ENCODE results near the gene C1orf50.

Gene C1orf50

DNA sequence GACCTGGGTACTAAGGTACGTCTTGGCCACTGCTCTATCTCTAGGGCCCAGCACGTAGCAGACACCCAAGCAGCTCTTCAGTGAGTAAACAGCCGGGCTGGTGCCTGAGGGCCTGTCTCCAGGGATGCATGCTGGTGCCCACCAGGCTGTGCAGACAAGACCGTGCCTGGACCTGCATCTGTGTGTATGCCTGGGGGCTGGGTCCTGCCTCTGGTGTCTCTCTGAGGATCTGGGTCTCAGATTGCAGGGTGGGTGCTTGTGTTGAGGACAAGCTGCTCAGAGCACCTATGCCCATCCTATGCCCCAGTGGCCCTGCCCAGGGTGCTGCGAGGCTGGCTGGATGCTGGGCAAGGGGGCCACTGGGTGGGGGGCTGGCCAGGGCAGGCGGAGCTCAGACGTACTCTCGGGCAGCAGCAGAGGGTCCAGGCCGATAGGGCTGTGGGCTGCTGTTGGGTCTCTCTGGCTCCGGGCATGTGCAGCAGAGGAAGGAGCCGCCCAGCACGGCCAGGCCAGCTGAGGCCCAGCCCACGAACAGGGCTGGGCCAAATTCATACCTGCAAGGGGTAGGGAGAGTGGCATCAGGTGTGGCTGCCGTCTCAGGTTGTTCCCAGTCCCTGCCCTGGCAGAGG, 31.5 kb upstream of the C1orf50 start (continued):
- TF ChIP-seq, protein P1, sequence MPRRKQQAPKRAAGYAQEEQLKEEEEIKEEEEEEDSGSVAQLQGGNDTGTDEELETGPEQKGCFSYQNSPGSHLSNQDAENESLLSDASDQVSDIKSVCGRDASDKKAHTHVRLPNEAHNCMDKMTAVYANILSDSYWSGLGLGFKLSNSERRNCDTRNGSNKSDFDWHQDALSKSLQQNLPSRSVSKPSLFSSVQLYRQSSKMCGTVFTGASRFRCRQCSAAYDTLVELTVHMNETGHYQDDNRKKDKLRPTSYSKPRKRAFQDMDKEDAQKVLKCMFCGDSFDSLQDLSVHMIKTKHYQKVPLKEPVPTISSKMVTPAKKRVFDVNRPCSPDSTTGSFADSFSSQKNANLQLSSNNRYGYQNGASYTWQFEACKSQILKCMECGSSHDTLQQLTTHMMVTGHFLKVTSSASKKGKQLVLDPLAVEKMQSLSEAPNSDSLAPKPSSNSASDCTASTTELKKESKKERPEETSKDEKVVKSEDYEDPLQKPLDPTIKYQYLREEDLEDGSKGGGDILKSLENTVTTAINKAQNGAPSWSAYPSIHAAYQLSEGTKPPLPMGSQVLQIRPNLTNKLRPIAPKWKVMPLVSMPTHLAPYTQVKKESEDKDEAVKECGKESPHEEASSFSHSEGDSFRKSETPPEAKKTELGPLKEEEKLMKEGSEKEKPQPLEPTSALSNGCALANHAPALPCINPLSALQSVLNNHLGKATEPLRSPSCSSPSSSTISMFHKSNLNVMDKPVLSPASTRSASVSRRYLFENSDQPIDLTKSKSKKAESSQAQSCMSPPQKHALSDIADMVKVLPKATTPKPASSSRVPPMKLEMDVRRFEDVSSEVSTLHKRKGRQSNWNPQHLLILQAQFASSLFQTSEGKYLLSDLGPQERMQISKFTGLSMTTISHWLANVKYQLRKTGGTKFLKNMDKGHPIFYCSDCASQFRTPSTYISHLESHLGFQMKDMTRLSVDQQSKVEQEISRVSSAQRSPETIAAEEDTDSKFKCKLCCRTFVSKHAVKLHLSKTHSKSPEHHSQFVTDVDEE (CRISPR knock-in tag; IDR thresholded peaks at IDR 0.05), result no peak
- TF ChIP-seq, protein P2, sequence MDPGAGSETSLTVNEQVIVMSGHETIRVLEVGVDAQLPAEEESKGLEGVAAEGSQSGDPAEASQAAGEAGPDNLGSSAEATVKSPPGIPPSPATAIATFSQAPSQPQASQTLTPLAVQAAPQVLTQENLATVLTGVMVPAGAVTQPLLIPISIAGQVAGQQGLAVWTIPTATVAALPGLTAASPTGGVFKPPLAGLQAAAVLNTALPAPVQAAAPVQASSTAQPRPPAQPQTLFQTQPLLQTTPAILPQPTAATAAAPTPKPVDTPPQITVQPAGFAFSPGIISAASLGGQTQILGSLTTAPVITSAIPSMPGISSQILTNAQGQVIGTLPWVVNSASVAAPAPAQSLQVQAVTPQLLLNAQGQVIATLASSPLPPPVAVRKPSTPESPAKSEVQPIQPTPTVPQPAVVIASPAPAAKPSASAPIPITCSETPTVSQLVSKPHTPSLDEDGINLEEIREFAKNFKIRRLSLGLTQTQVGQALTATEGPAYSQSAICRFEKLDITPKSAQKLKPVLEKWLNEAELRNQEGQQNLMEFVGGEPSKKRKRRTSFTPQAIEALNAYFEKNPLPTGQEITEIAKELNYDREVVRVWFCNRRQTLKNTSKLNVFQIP (CRISPR knock-in tag; IDR thresholded peaks at IDR 0.05; ENCODE audit: borderline replicate concordance, low read depth), result no peak
- TF ChIP-seq ZNF70 (CRISPR knock-in tag; IDR thresholded peaks at IDR 0.05), result no peak

DNA sequence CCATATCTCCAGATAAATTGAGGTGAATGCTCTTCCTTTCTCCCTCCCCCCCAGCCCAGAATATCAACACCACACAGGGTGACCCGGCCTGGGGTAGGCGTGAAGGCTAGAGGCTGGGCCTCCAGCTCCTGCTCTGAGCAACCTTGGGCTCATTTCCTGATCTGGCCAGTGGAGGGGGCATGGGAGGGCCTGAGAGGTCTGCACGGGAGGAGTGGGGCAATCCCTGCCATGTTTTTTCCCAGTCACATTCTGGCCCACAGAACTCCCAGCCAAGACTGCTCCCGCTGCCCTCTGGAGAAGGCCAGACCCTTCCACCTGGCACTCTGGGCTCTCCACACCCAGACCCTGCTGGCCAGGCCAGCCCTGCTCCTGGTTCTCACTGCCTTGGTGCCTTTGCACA, 30.9 kb upstream of the C1orf50 start:
- peak; percentile 77 for ATAC-seq
- TF ChIP-seq BACH2 (CRISPR knock-in tag; IDR thresholded peaks at IDR 0.05; ENCODE audit: borderline replicate concordance), result no peak
- no peak for TF ChIP-seq TOX (CRISPR knock-in tag; IDR thresholded peaks at IDR 0.05; ENCODE audit: borderline replicate concordance)
- no peak for TF ChIP-seq PPARA (CRISPR knock-in tag; IDR thresholded peaks at IDR 0.05; ENCODE audit: borderline replicate concordance)
- no peak for TF ChIP-seq TCF4 (CRISPR knock-in tag; IDR thresholded peaks at IDR 0.05; ENCODE audit: borderline replicate concordance)

DNA sequence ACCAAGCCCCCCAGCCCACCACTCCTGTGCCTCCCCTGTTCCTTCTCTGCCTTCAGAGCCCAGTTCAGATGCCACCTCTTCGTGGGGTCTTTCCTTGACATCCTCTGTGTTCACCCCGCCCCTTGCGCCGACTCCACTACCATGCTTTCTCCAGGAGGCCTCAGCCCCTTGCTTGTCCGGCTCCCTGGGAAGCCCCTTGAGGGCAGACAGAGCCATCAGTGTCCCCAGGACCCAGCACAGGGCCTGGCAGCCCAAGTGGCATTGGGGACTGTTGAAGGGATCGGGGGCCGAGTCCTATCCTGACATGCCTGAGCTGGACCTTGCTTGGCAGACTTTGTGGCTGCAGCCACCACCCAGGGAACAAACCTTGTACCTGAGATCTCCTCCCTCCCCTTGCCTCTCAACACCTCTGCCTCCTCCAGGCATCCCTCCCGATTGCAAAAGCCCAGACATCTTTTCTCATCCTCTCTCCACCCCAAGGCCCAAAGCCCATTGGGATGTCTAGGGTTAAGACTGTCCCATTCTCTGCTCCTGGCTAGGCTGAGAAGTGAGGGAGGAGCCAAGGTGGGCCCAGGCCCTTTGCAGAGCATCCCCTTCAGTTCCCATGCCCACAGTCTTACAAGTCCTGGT, 30.4 kb upstream of the C1orf50 start:
- ATAC-seq, result no peak
- TF ChIP-seq BACH2 (CRISPR knock-in tag; IDR thresholded peaks at IDR 0.05; ENCODE audit: borderline replicate concordance) (no peak), TOX (CRISPR knock-in tag; IDR thresholded peaks at IDR 0.05; ENCODE audit: borderline replicate concordance) (no peak), TCF4 (CRISPR knock-in tag; IDR thresholded peaks at IDR 0.05; ENCODE audit: borderline replicate concordance) (no peak), ZNF8 (CRISPR knock-in tag; IDR thresholded peaks at IDR 0.05) (no peak), ESRRG (CRISPR knock-in tag; IDR thresholded peaks at IDR 0.05) (no peak), ZFP30 (CRISPR knock-in tag; IDR thresholded peaks at IDR 0.05) (no peak), CSDC2 (CRISPR knock-in tag; IDR thresholded peaks at IDR 0.05) (no peak), PPARA (CRISPR knock-in tag; IDR thresholded peaks at IDR 0.05; ENCODE audit: borderline replicate concordance) (no peak), GLIS3 (CRISPR knock-in tag; IDR thresholded peaks at IDR 0.05) (no peak), ISL1 (CRISPR knock-in tag; IDR thresholded peaks at IDR 0.05) (no peak), ARNTL (CRISPR knock-in tag; IDR thresholded peaks at IDR 0.05; ENCODE audit: borderline replicate concordance, low read depth) (no peak), SNAI2 (CRISPR knock-in tag; IDR thresholded peaks at IDR 0.05) (no peak), RARB (CRISPR knock-in tag; IDR thresholded peaks at IDR 0.05) (no peak), OSR1 (CRISPR knock-in tag; IDR thresholded peaks at IDR 0.05) (no peak), ZNF565 (CRISPR knock-in tag; conservative IDR thresholded peaks at IDR 0.05; ENCODE audit: low read depth) (no peak)
- TF ChIP-seq, protein P3, sequence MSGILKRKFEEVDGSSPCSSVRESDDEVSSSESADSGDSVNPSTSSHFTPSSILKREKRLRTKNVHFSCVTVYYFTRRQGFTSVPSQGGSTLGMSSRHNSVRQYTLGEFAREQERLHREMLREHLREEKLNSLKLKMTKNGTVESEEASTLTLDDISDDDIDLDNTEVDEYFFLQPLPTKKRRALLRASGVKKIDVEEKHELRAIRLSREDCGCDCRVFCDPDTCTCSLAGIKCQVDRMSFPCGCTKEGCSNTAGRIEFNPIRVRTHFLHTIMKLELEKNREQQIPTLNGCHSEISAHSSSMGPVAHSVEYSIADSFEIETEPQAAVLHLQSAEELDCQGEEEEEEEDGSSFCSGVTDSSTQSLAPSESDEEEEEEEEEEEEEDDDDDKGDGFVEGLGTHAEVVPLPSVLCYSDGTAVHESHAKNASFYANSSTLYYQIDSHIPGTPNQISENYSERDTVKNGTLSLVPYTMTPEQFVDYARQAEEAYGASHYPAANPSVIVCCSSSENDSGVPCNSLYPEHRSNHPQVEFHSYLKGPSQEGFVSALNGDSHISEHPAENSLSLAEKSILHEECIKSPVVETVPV (CRISPR knock-in tag; IDR thresholded peaks at IDR 0.05), result no peak
- TF ChIP-seq, protein P4, sequence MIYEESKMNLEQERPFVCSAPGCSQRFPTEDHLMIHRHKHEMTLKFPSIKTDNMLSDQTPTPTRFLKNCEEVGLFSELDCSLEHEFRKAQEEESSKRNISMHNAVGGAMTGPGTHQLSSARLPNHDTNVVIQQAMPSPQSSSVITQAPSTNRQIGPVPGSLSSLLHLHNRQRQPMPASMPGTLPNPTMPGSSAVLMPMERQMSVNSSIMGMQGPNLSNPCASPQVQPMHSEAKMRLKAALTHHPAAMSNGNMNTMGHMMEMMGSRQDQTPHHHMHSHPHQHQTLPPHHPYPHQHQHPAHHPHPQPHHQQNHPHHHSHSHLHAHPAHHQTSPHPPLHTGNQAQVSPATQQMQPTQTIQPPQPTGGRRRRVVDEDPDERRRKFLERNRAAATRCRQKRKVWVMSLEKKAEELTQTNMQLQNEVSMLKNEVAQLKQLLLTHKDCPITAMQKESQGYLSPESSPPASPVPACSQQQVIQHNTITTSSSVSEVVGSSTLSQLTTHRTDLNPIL (CRISPR knock-in tag; IDR thresholded peaks at IDR 0.05; ENCODE audit: low read depth), result no peak
- TF ChIP-seq, protein P2 (CRISPR knock-in tag; IDR thresholded peaks at IDR 0.05; ENCODE audit: borderline replicate concordance, low read depth), result no peak
